Right lobe of liver (tissue), 6 donors: ENCODE data around the gene MT4. TPM values are rescaled to one million over a fixed set of nuclear protein-coding genes. Genes with fewer than 3 reads are reported as not detected.

Experiments
- ATAC-seq, 4 donors: fragments of 200-7000 bp; cut with Tn5 transposase; one replicate each; pipeline ENCODE4 v1.9.1; 2020; ENCODE audit warnings: mild to moderate bottlenecking in 4 of 4, moderate library complexity in 4 of 4
- DNase-seq, 3 donors: peaks; one replicate each; pipeline ENCODE4 v3.0.0-alpha.2; 2020
- H3K27ac ChIP-seq, 3 donors: fragments of 200-600 bp; one replicate each; pipeline ENCODE4 v1.8.0; 2022
- H3K27me3 ChIP-seq, 2 donors: fragments of 200-600 bp; one replicate each; pipeline ENCODE4 v1.8.0; 2022
- H3K36me3 ChIP-seq, 4 donors: fragments of 200-600 bp; sonication (generic) in 1 of 4; one replicate each; pipeline versions ENCODE4 v1.5.1 to v1.8.0; 2017 to 2022; ENCODE audit warnings: control low read depth in 1 of 4
- H3K4me1 ChIP-seq, 4 donors: fragments of 200-600 bp; sonication (generic) in 1 of 4; one replicate each; pipeline versions ENCODE4 v1.5.1 to v1.8.0; 2017 to 2022; ENCODE audit warnings: control low read depth in 1 of 4
- H3K4me3 ChIP-seq, 3 donors: fragments of 200-600 bp; one replicate each; pipeline ENCODE4 v1.8.0; 2022
- H3K9me3 ChIP-seq, 4 donors: fragments of 200-600 bp; sonication (generic) in 1 of 4; one replicate each; pipeline versions ENCODE4 v1.5.1 to v1.8.0; 2017 to 2022; ENCODE audit warnings: control low read depth in 1 of 4
- POLR2A ChIP-seq: fragments of 450-650 bp; IDR thresholded peaks from one replicate; pipeline ENCODE4 v1.6.1; 2017; ENCODE audit warnings: antibody characterized with exemption, mild to moderate bottlenecking
- WGBS: methylation state at CpG from one replicate; pipeline ENCODE4 v1.1.6; 2018; ENCODE audit warnings: low coverage, low lambda C conversion rate; ENCODE audit not compliant: insufficient coverage; ENCODE audit errors: missing lambda C conversion rate; 5-methylcytosine and 5-hydroxymethylcytosine counted together
- intact Hi-C, 2 donors: fragments of 100-400 bp; cut with DNase I; formaldehyde crosslinking; loops; one replicate each; pipeline versions ENCODE4 v1.11.2 to v1.14.1; 2022
- total RNA-seq, 6 experiments: library from RNA; depleted of rRNA in 2 of 6; stranded (reverse); fragments of >200 nt in 2 of 6; fragmentation: NEBNext Ultra II Directional in 3 of 6; extraction: Animal tissue kit (Norgen Biotek cat#: 25700) in 3 of 6; gene quantifications; one replicate each; pipeline versions ENCODE4 v1.1.0 to v1.2.4, GENCODE V29; 2016 to 2023
- TF ChIP-seq, protein P1 (sequence below), 4 donors: fragments of 200-600 bp in 3 of 4; fragments of 450-650 bp in 1 of 4; IDR thresholded peaks; one replicate each; pipeline versions ENCODE4 v1.5.1 to v1.8.0; 2016 to 2022; ENCODE audit warnings: antibody characterized with exemption in 4 of 4, mild to moderate bottlenecking in 2 of 4
- donor health status: DM: no; HTN: yes; CAD: no.
- donor health status: DM: no; HTN: no; CAD: no.
- donor health status: DM: no; HTN: no; CAD: no.
- donor health status: DM: no; HTN: yes; CAD: no.
- donor health status: DM: no; HTN: yes; CAD: no.

Gene MT4
- total RNA-seq, 6 experiments from 2014 or later: not detected

DNA sequence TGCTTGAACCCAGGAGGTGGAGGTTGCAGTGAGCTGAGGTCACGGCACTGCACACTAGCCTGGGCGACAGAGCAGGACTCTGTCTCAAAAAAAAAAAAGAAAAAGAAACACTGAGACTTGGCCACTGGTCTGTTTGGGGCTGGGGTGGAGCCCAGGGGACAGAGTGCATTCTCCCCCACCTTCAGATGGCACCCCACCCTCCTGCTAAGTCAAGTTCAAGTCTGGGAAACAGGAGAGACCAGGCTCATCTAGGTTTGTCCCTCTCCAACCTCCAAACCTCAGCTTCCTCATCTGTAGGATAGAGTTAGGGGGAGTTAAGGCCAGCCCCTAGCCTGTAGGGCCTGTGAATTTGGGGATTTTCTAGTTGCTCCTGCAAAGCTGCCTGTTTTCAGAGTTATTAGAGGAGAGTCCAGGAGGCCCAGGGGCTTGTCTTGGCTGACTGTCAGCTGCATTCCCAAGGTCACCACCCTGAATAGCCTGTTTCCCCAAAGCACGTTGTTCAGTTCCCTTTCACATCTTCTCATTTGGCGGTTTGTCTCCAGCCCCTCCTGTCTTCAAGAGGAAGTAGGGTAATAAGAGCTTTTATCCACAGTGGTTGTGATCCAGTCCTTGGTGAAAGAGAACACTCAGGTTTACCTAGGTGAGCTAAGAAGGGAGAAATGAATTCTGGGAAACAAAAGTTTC is 26.6 kb downstream of the MT4 start:
- 52% methylated on average over 4 of the region's 4 CpGs for WGBS
- TF ChIP-seq POLR2A: no peak
- TF ChIP-seq, protein P1, sequence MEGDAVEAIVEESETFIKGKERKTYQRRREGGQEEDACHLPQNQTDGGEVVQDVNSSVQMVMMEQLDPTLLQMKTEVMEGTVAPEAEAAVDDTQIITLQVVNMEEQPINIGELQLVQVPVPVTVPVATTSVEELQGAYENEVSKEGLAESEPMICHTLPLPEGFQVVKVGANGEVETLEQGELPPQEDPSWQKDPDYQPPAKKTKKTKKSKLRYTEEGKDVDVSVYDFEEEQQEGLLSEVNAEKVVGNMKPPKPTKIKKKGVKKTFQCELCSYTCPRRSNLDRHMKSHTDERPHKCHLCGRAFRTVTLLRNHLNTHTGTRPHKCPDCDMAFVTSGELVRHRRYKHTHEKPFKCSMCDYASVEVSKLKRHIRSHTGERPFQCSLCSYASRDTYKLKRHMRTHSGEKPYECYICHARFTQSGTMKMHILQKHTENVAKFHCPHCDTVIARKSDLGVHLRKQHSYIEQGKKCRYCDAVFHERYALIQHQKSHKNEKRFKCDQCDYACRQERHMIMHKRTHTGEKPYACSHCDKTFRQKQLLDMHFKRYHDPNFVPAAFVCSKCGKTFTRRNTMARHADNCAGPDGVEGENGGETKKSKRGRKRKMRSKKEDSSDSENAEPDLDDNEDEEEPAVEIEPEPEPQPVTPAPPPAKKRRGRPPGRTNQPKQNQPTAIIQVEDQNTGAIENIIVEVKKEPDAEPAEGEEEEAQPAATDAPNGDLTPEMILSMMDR (IDR thresholded peaks at IDR 0.05): no peak
- peak in 2 of 4 donors; percentile 17 to 39 for ATAC-seq

DNA sequence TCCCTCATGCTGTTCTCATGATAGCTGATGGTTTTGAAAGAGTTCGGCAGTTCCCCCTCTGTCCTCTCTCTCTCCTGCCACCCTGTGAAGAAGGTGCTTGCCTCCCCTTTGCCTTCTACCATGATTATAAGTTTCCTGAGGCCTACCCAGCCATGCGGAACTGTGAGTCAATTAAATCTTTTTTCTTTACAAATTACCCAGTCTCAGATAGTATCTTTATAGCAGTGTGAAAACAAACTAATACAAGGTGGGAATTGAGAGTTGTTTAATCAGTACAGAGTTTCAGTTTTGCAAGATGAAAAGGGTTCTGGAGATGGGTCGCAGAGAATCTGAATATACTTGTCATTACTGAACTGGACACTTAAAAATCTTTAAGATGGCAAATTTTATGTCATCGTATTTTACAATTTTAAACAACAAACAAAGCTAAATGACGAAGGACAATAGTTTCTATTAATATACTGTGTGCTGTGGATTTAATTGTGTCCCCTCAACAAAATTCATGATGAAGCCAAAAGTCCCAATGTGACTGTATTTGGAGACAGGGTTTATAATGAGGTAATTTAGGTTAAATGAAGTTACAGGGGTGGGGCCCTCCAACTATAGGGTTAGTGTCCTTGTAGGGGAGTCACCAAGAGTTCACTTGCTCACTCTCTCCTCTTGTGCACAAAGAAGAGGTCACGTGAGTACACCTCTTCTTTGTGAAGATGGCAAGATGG is 28.9 kb downstream of the MT4 start:
- H3K27ac ChIP-seq: no peak overlapping the region
- intact Hi-C loops: loop anchor here in 1 of 2 donors (10.0 kb wide), 1 partner anchor 69 kb away; the partner anchor contains the start of gene BBS2
- H3K36me3 ChIP-seq: no peaks in the 10 kb centered on the region
- 68% methylated on average over 6 of the region's 6 CpGs for WGBS
- ATAC-seq: no peak
- H3K4me3 ChIP-seq: no peak overlapping the region
- H3K27me3 ChIP-seq: no peaks in the 10 kb centered on the region
- no peak for DNase-seq
- TF ChIP-seq, protein P1 (IDR thresholded peaks at IDR 0.05): no peak
- TF ChIP-seq POLR2A: no peak
- H3K9me3 ChIP-seq: no peaks in the 10 kb centered on the region
- peaks cover 0 to 9% (median 0%) of the 10 kb centered on the region in 4 donors for H3K4me1 ChIP-seq

More for the DNA sequence above, 26.6 kb downstream of the MT4 start:
- Histone ChIP-seq H3K27ac (no peak overlapping the region), H3K36me3 (no peaks in the 10 kb centered on the region), H3K4me1 (peaks cover 0 to 9% (median 0%) of the 10 kb centered on the region in 4 donors), H3K4me3 (no peak overlapping the region), H3K9me3 (no peaks in the 10 kb centered on the region), H3K27me3 (no peaks in the 10 kb centered on the region)
- DNase-seq: no peak
- intact Hi-C loops: loop anchor here in 1 of 2 donors (10.0 kb wide), 1 partner anchor 67 kb away; the partner anchor contains the start of gene BBS2

DNA sequence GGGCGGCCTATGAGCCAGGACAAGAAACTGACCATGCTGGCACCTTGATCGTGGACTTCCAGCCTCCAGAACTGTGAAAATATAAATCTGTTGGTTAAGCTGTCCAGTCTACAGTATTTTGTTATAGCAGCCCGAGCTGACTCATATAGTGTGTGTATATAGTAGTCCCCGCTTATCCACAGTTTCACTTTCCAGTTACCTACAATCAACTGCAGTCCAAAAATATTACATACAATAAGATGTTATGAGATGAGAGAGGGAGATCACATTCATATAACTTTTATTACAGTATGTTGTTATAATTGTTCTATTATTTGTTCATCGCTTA is 29.4 kb downstream of the MT4 start:
- TF ChIP-seq, protein P1 (IDR thresholded peaks at IDR 0.05): no peak

DNA sequence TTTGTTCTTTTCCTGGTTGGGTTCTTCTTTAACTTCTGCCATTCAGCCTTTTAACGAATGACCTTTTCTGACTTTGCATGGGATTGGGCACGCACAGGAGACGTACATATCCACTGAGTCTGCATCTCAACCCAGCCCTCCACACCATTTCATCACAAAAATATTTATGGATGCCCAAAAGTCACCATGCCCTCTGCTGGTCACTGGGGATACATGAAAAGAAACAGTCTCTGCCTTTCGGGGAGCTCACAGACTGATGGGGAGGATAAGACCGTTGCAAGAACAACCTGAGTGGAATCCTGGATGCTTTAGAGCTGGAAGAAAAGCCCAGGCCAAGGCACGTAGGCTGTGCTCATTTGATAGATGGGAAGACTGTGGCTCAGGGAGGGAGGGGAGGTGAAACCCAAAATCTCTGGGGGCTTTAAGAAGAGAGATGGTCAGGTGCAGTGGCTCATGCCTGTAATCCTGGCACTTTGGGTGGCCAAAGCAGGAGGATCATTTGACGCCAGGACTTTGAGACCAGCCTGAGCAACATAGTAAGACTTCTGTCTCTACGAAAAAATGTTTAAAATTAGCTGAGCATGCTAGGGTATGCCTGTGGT is 35.6 kb downstream of the MT4 start:
- no peak for TF ChIP-seq POLR2A
- TF ChIP-seq, protein P1 (IDR thresholded peaks at IDR 0.05): peak; percentile 61 to 70 (median 68)
- no peaks in the 10 kb centered on the region for H3K36me3 ChIP-seq
- ATAC-seq (peak; percentile 65 to 76 (median 72)), DNase-seq (no peak)
- peaks cover 0 to 3% (median under 1%) of the 10 kb centered on the region in 4 donors for H3K4me1 ChIP-seq
- intact Hi-C loops: loop anchor here in 1 of 2 donors (10.0 kb wide), 1 partner anchor 94 kb away; no protein-coding TSS in a partner anchor
- no peaks in the 10 kb centered on the region for H3K27me3 ChIP-seq
- 7% methylated on average over 7 of the region's 8 CpGs for WGBS
- no peak overlapping the region for H3K4me3 ChIP-seq
- no peaks in the 10 kb centered on the region for H3K9me3 ChIP-seq
- H3K27ac ChIP-seq: no peak overlapping the region

More for the DNA sequence above, 29.4 kb downstream of the MT4 start:
- 97% methylated on average over 5 of the region's 5 CpGs for WGBS
- Histone ChIP-seq H3K9me3 (no peaks in the 10 kb centered on the region), H3K36me3 (no peaks in the 10 kb centered on the region), H3K27ac (no peak overlapping the region), H3K4me3 (no peak overlapping the region), H3K27me3 (no peaks in the 10 kb centered on the region), H3K4me1 (peaks cover 0 to 5% (median 0%) of the 10 kb centered on the region in 4 donors)
- DNase-seq (no peak), ATAC-seq (no peak)
- intact Hi-C loops: loop anchor here in 1 of 2 donors (10.0 kb wide), 1 partner anchor 69 kb away; the partner anchor contains the start of gene BBS2
